Transverse colon (tissue), 4 donors: Measurements from ENCODE around the gene ERMP1. TPM values are rescaled to one million over a fixed set of nuclear protein-coding genes. Genes with fewer than 3 reads are reported as not detected.
A peak's percentile ranks its signal among the peaks of the same experiment; 100 is the strongest.
"Not testable (repeated sequence)": the region's sequence is repeated elsewhere in the genome, so short reads cannot be mapped to it uniquely, and the experiment has no call there.

Experiments used
- DNase-seq: peaks from one replicate; pipeline ENCODE4 v3.0.0-alpha.2; 2019
- H3K27ac ChIP-seq, 4 donors: fragments of 200-600 bp; sonication (generic); 2 replicates each; pipeline ENCODE4 v1.5.1; 2016 to 2018; ENCODE audit warnings: inconsistent platforms in 4 of 4
- H3K27me3 ChIP-seq: fragments of 200-600 bp; sonication (generic); 2 replicates; pipeline ENCODE4 v1.5.1; 2017; ENCODE audit warnings: inconsistent platforms
- H3K36me3 ChIP-seq, 4 donors: fragments of 200-600 bp; sonication (generic); 2 replicates each; pipeline ENCODE4 v1.5.1; 2017 to 2019; ENCODE audit warnings: inconsistent platforms in 4 of 4
- H3K4me1 ChIP-seq, 4 donors: fragments of 200-600 bp; sonication (generic); 2 replicates each; pipeline ENCODE4 v1.5.1; 2017 to 2020; ENCODE audit warnings: inconsistent platforms in 4 of 4
- H3K4me3 ChIP-seq, 4 donors: fragments of 200-600 bp; sonication (generic); 1 replicate in 1 of 4; 2 replicates in 3 of 4; pipeline versions ENCODE4 v1.5.1 to v1.6.1; 2017 to 2019; ENCODE audit warnings: inconsistent platforms in 4 of 4
- H3K9me3 ChIP-seq, 2 donors: fragments of 200-600 bp; sonication (generic); 2 replicates each; pipeline ENCODE4 v1.5.1; 2017 to 2019; ENCODE audit warnings: inconsistent platforms in 2 of 2
- EP300 ChIP-seq: sonication (generic); formaldehyde crosslinking; IDR thresholded peaks from one replicate; pipeline ENCODE4 v1.6.1; 2017; ENCODE audit warnings: antibody characterized with exemption, low read depth
- POLR2A ChIP-seq: fragments of 450-650 bp; IDR thresholded peaks from one replicate; pipeline ENCODE4 v1.6.1; 2016; ENCODE audit warnings: antibody characterized with exemption, mild to moderate bottlenecking, moderate library complexity
- POLR2AphosphoS5 ChIP-seq, 3 donors: sonication (generic); formaldehyde crosslinking; IDR thresholded peaks; one replicate each; pipeline ENCODE4 v1.6.1; 2016; ENCODE audit warnings: antibody characterized with exemption in 3 of 3
- WGBS, 2 donors: methylation state at CpG; one replicate each; pipeline ENCODE4 v1.1.5; 2018; ENCODE audit warnings: low coverage in 1 of 2; 5-methylcytosine and 5-hydroxymethylcytosine counted together
- in situ Hi-C, 4 donors: fragments of 200-750 bp; cut with MboI; loops; one replicate each; pipeline versions ENCODE4 v1.15.0 to v1.15.1; 2017; ENCODE audit warnings: low sequenced_read_pairs in 3 of 4, low pct_ligation_motif_present in 1 of 4, low pct_unique_long_range_greater_than_20kb in 1 of 4
- intact Hi-C: fragments of 100-400 bp; cut with DNase I; formaldehyde crosslinking; loops from one replicate; pipeline ENCODE4 v1.15.1; 2023; ENCODE audit warnings: low total_unique reads
- total RNA-seq, 4 donors: library from RNA; depleted of rRNA; stranded (reverse); fragments of >200 nt; gene quantifications; one replicate each; pipeline ENCODE4 v1.1.0, GENCODE V29; 2016
- TF ChIP-seq, protein P1 (sequence below), 5 experiments: fragments of 200-600 bp in 3 of 5; fragments of 450-650 bp in 2 of 5; sonication (generic) in 3 of 5; IDR thresholded peaks; 1 replicate in 2 of 5; 2 replicates in 3 of 5; pipeline ENCODE4 v1.5.1; 2016 to 2017; ENCODE audit warnings: antibody characterized with exemption in 5 of 5, inconsistent platforms in 3 of 5, mild to moderate bottlenecking in 2 of 5, moderate library complexity in 1 of 5

ERMP1 gene
- 10 to 100 TPM; 33.3 to 46.2 (median 34.8) TPM for total RNA-seq

GRCh38 chr9:5832538-5833529 is at the start of gene ERMP1:
TSS of gene ERMP1 (minus strand) at chr9:5833117. CDS start at chr9:5833027, 90 bp downstream.
- peak within 1 kb of the TSS; percentile 87 to 96 (median 90) for H3K27ac ChIP-seq
- H3K9me3 ChIP-seq, result no peaks in the 10 kb centered on the region
- H3K36me3 ChIP-seq, result no peaks in the 10 kb centered on the region
- peak within 1 kb of the TSS; percentile 67 to 98 (median 78) for H3K4me3 ChIP-seq
- no peaks in the 10 kb centered on the region for H3K27me3 ChIP-seq
- in situ Hi-C loops, result no loop called here
- peak; percentile 75 to 90 (median 87) for TF ChIP-seq POLR2AphosphoS5 (IDR thresholded peaks at IDR 0.05)
- TF ChIP-seq POLR2A, result peak; percentile 88
- no peak for TF ChIP-seq EP300
- TF ChIP-seq, protein P1, sequence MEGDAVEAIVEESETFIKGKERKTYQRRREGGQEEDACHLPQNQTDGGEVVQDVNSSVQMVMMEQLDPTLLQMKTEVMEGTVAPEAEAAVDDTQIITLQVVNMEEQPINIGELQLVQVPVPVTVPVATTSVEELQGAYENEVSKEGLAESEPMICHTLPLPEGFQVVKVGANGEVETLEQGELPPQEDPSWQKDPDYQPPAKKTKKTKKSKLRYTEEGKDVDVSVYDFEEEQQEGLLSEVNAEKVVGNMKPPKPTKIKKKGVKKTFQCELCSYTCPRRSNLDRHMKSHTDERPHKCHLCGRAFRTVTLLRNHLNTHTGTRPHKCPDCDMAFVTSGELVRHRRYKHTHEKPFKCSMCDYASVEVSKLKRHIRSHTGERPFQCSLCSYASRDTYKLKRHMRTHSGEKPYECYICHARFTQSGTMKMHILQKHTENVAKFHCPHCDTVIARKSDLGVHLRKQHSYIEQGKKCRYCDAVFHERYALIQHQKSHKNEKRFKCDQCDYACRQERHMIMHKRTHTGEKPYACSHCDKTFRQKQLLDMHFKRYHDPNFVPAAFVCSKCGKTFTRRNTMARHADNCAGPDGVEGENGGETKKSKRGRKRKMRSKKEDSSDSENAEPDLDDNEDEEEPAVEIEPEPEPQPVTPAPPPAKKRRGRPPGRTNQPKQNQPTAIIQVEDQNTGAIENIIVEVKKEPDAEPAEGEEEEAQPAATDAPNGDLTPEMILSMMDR (IDR thresholded peaks at IDR 0.05), result peak; percentile 81 to 97 (median 89)
- 0 to 5% methylated on average over 9 to 70 of the region's 95 CpGs for WGBS, 2 donors
- peak; percentile 92 for DNase-seq
- peaks cover 12 to 39% (median 28%) of the 10 kb centered on the region in 4 donors for H3K4me1 ChIP-seq
- intact Hi-C loops, result loop anchor here (2.0 kb wide), 1 partner anchor 204 kb away; the partner anchor contains the start of gene RIC1

DNA sequence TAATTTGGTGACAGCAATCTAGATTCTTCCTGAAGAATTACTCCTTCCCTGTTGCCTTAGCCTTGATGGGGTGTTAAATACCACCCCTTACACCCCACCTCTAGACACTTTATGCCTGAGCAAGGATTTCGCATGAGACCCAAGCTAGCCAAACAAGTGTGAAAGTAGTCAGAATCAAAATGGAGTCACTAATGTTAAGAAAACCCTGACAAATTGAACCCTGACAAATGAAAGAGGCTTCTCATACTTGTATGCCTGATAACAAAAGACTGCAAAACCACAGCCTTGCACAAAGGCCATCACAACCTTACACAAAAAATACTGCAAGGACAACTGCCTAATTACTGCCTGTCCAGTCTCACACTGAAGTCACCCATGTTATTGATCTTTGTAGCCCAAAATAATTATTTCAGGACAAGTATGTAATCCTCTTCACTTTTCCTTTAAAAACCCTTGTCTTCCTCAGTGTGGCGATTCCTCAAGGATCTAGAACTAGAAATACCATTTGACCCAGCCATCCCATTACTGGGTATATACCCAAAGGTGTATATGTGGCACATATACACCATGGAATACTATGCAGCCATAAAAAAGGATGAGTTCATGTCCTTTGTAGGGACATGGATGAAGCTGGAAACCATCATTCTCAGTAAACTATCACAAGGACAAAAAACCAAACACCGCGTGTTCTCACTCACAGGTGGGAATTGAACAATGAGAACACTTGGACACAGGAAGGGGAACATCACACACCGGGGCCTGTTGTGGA is 49.5 kb upstream of the ERMP1 start:
- H3K4me1 ChIP-seq, H3K27me3 ChIP-seq, H3K4me3 ChIP-seq, H3K27ac ChIP-seq, H3K36me3 ChIP-seq, DNase-seq, H3K9me3 ChIP-seq: not testable (repeated sequence)
- in situ Hi-C loops (loop anchor here (5.0 to 25.0 kb wide), 3 partner anchors 155 to 430 kb away; no protein-coding TSS in a partner anchor), intact Hi-C loops (loop anchor here (10.0 kb wide), 1 partner anchor 172 kb away; no protein-coding TSS in a partner anchor)
- 94% methylated on average over 3 to 5 of the region's 5 CpGs for WGBS, 2 donors

GRCh38 chr9:5879419-5880181 is 46.7 kb upstream of the ERMP1 start:
- intact Hi-C loops, result loop anchor here (10.0 kb wide), 1 partner anchor 175 kb away; no protein-coding TSS in a partner anchor
- Histone ChIP-seq H3K36me3 (no peaks in the 10 kb centered on the region), H3K27me3 (no peaks in the 10 kb centered on the region), H3K27ac (no peak overlapping the region), H3K4me1 (no peaks in the 10 kb centered on the region), H3K4me3 (no peak overlapping the region), H3K9me3 (no peaks in the 10 kb centered on the region)
- in situ Hi-C loops, result loop anchor here (5.0 to 25.0 kb wide), 4 partner anchors 55 to 433 kb away; no protein-coding TSS in a partner anchor
- WGBS, 2 donors, result 90 to 92% methylated on average over 6 to 10 of the region's 10 CpGs
- TF ChIP-seq EP300 (no peak), POLR2AphosphoS5 (IDR thresholded peaks at IDR 0.05) (no peak), POLR2A (no peak)
- TF ChIP-seq, protein P1 (IDR thresholded peaks at IDR 0.05), result no peak
- no peak for DNase-seq

DNA sequence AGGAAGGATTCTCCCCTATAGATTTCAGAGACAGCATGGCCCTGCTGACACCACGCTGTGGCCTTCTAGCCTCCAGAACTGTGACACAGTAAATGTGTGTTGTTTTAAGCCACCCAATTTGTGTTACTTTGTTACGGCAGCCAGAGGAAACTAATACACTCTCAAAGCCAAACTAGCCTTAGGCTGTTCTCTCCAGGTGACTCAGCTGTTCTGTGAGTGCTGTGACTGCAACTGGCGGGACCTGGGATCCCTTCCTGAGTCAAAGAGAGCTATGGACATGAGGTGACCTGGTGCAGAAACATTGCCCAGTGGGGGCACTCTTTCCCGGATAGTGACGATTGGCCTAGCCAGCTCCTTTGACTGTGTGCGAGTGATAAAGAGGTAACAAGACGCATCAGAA is 43.8 kb upstream of the ERMP1 start:
- Histone ChIP-seq H3K9me3 (no peaks in the 10 kb centered on the region), H3K36me3 (no peaks in the 10 kb centered on the region), H3K27ac (no peak overlapping the region), H3K4me1 (no peaks in the 10 kb centered on the region), H3K4me3 (no peak overlapping the region), H3K27me3 (no peaks in the 10 kb centered on the region)
- 90% methylated on average over 7 of the region's 7 CpGs; no CpG with 5 or more reads in 1 of the 2 donors for WGBS, 2 donors
- DNase-seq, result no peak
- in situ Hi-C loops, result loop anchor here (10.0 to 25.0 kb wide), 3 partner anchors 58 to 436 kb away; no protein-coding TSS in a partner anchor
- TF ChIP-seq EP300, result no peak
- no peak for TF ChIP-seq POLR2AphosphoS5 (IDR thresholded peaks at IDR 0.05)
- TF ChIP-seq, protein P1 (IDR thresholded peaks at IDR 0.05), result no peak
- no peak for TF ChIP-seq POLR2A
- intact Hi-C loops, result no loop called here
